Ovary (tissue), 9 donors: Measurements from ENCODE around the gene RNFT2. TPM values are rescaled to one million over a fixed set of nuclear protein-coding genes. Genes with fewer than 3 reads are reported as not detected.

Experiments used
- DNase-seq, 5 donors: peaks; one replicate each; pipeline ENCODE4 v3.0.0-alpha.2; 2019 to 2020
- H3K27ac ChIP-seq, 2 donors: fragments of 200-600 bp; one replicate each; pipeline versions ENCODE4 v1.5.1 to v1.8.0; 2019 to 2022
- H3K27me3 ChIP-seq: fragments of 200-600 bp; one replicate; pipeline ENCODE4 v1.8.0; 2022
- H3K36me3 ChIP-seq: fragments of 200-600 bp; sonication (generic); one replicate; pipeline ENCODE4 v1.5.1; 2019
- H3K4me1 ChIP-seq: one replicate; pipeline ENCODE4 v1.8.1; 2013; ENCODE audit warnings: mild to moderate bottlenecking, moderate library complexity; ENCODE audit not compliant: insufficient read depth
- H3K4me3 ChIP-seq: fragments of 200-600 bp; sonication (generic); one replicate; pipeline ENCODE4 v1.5.1; 2017
- H3K9me3 ChIP-seq, 2 donors: fragments of 200-600 bp in 1 of 2; sonication (generic) in 1 of 2; one replicate each; pipeline versions ENCODE4 v1.5.1 to v1.8.1; 2013 to 2019; ENCODE audit warnings: mild to moderate bottlenecking in 1 of 2, moderate library complexity in 1 of 2
- CTCF ChIP-seq, 3 donors: fragments of 450-650 bp in 2 of 3; fragments of 200-600 bp in 1 of 3; IDR thresholded peaks; one replicate each; pipeline versions ENCODE4 v1.5.1 to v1.8.0; 2016 to 2022; ENCODE audit warnings: antibody characterized with exemption in 3 of 3, mild to moderate bottlenecking in 1 of 3
- EP300 ChIP-seq: sonication (generic); formaldehyde crosslinking; IDR thresholded peaks from one replicate; pipeline ENCODE4 v1.6.1; 2017; ENCODE audit warnings: antibody characterized with exemption
- POLR2A ChIP-seq: fragments of 450-650 bp; IDR thresholded peaks from one replicate; pipeline ENCODE4 v1.6.1; 2017; ENCODE audit warnings: antibody characterized with exemption, mild to moderate bottlenecking, moderate library complexity
- WGBS, 3 donors: extraction: QIAGEN DNeasy Blood & Tissue Kit in 1 of 3; methylation state at CpG; one replicate each; pipeline versions ENCODE4 v1.1.5 to v1.1.7; 2013 to 2017; 5-methylcytosine and 5-hydroxymethylcytosine counted together
- intact Hi-C, 4 donors: fragments of 100-400 bp; cut with DNase I; formaldehyde crosslinking; loops; one replicate each; pipeline versions ENCODE4 v1.11.0 to v1.15.1; 2022 to 2023
- polyA plus RNA-seq, 2 donors: library from polyadenylated mRNA; stranded (reverse); fragments of 200-250 nt in 1 of 2; fragments of 350-450 nt in 1 of 2; fragmentation: Illumina TruSeq in 1 of 2; extraction: RNeasy Lipid Tissue Mini Kit (QIAGEN cat#74804) in 1 of 2; gene quantifications; one replicate each; pipeline ENCODE4 v1.2.3, GENCODE V29; 2013 to 2014
- total RNA-seq, 7 donors: library from RNA; depleted of rRNA in 2 of 7; stranded (reverse); fragments of >200 nt in 2 of 7; fragmentation: NEBNext Ultra II Directional in 3 of 7; extraction: Animal tissue kit (Norgen Biotek cat#: 25700) in 3 of 7; gene quantifications; one replicate each; pipeline versions ENCODE4 v1.1.0 to v1.2.4, GENCODE V29; 2016 to 2023
- donor health status: DM: no; HTN: no; CAD: no; lungs with moderate emphysema.
- donor health status: DM: no; HTN: no; CAD: no.
- donor health status: Bipolar disorder and iron deficiency.
- donor health status: DM: yes; HTN: yes; CAD: no.
- donor health status: DM: no; HTN: no; CAD: no.
- donor health status: DM: yes; HTN: yes; CAD: no.

RNFT2 gene
- total and polyA plus RNA-seq, 9 donors = 0.72 to 4.3 (median 2.4) TPM

GRCh38 chr12:116838365-116838764, 100.2 kb downstream of the RNFT2 start:
- Histone ChIP-seq H3K27me3 (no peaks in the 10 kb centered on the region), H3K9me3 (no peaks in the 10 kb centered on the region), H3K36me3 (no peaks in the 10 kb centered on the region), H3K4me1 (no peaks in the 10 kb centered on the region), H3K27ac (no peak overlapping the region), H3K4me3 (no peak overlapping the region)
- TF ChIP-seq EP300 = no peak
- TF ChIP-seq CTCF (IDR thresholded peaks at IDR 0.05) = no peak
- TF ChIP-seq POLR2A = no peak
- no peak for DNase-seq
- 78 to 83% (median 81%) methylated on average over 4 of the region's 4 CpGs for WGBS, 3 donors
- intact Hi-C loops = no loop called here

- H3K36me3 ChIP-seq = no peaks in the 10 kb centered on the region
- H3K27ac ChIP-seq = no peak overlapping the region
- DNase-seq = no peak
- intact Hi-C loops = no loop called here
- no peaks in the 10 kb centered on the region for H3K4me1 ChIP-seq
- H3K9me3 ChIP-seq = no peaks in the 10 kb centered on the region
- H3K27me3 ChIP-seq = no peaks in the 10 kb centered on the region
- no peak overlapping the region for H3K4me3 ChIP-seq
- no peak for TF ChIP-seq CTCF (IDR thresholded peaks at IDR 0.05)
- TF ChIP-seq EP300 = no peak
- TF ChIP-seq POLR2A = no peak
- 81 to 93% (median 90%) methylated on average over 3 of the region's 3 CpGs for WGBS, 3 donors
Observed at GRCh38 chr12:116839287-116839830, 101.2 kb downstream of the RNFT2 start.

- no peaks in the 10 kb centered on the region for H3K4me1 ChIP-seq
- WGBS, 3 donors = 83 to 92% (median 89%) methylated on average over 6 of the region's 6 CpGs
- H3K27ac ChIP-seq = no peak overlapping the region
- H3K36me3 ChIP-seq = no peaks in the 10 kb centered on the region
- no peaks in the 10 kb centered on the region for H3K27me3 ChIP-seq
- no peak overlapping the region for H3K4me3 ChIP-seq
- no peak for DNase-seq
- intact Hi-C loops = no loop called here
- no peaks in the 10 kb centered on the region for H3K9me3 ChIP-seq
- TF ChIP-seq POLR2A (no peak), CTCF (IDR thresholded peaks at IDR 0.05) (no peak), EP300 (no peak)
Observed at GRCh38 chr12:116843085-116843484, 105.0 kb downstream of the RNFT2 start.

- intact Hi-C loops = no loop called here
- no peak for DNase-seq
- TF ChIP-seq CTCF (IDR thresholded peaks at IDR 0.05) (no peak), EP300 (no peak), POLR2A (no peak)
- no peaks in the 10 kb centered on the region for H3K9me3 ChIP-seq
- no peak overlapping the region for H3K27ac ChIP-seq
- no peaks in the 10 kb centered on the region for H3K36me3 ChIP-seq
- no peak overlapping the region for H3K4me3 ChIP-seq
- WGBS, 3 donors = 91 to 96% (median 93%) methylated on average over 23 of the region's 23 CpGs
- no peaks in the 10 kb centered on the region for H3K27me3 ChIP-seq
- no peaks in the 10 kb centered on the region for H3K4me1 ChIP-seq
Observed at GRCh38 chr12:116849216-116849615, 111.1 kb downstream of the RNFT2 start.
